NCI-H2227 (cell line): ENCODE results near the gene PTBP1.

Experiments used
- DNase-seq: peaks from one replicate; lab custom pipeline; 2025; ENCODE audit not compliant: unreplicated experiment; lab: John Stamatoyannopoulos, UW

The PTBP1 gene

GRCh38 chr19:796692-797527, at the start of gene PTBP1:
Gene PTBP1, plus strand, starts transcription at chr19:797452. Its CDS starts 46 bp downstream, at chr19:797498.
- peak; percentile 99 for DNase-seq

- DNase-seq = no peak
Observed at GRCh38 chr19:748274-748598, 49.0 kb upstream of the PTBP1 start.

- no peak for DNase-seq
Observed at GRCh38 chr19:749811-750210, 47.4 kb upstream of the PTBP1 start.

GRCh38 chr19:750640-751423, 46.4 kb upstream of the PTBP1 start, which contains the start of gene MISP:
Gene MISP, plus strand, starts transcription at chr19:751112. Its CDS starts 5,835 bp downstream, at chr19:756947.
- no peak for DNase-seq

- no peak for DNase-seq
Observed at GRCh38 chr19:751501-752341, 45.5 kb upstream of the PTBP1 start.

GRCh38 chr19:752652-753517, 44.4 kb upstream of the PTBP1 start:
- DNase-seq = no peak

- no peak for DNase-seq
Observed at GRCh38 chr19:754530-754929, 42.7 kb upstream of the PTBP1 start.

GRCh38 chr19:755063-755462, 42.2 kb upstream of the PTBP1 start:
- no peak for DNase-seq

GRCh38 chr19:756236-756635, 41.0 kb upstream of the PTBP1 start:
- DNase-seq = no peak

- DNase-seq = no peak
Observed at GRCh38 chr19:756821-757688, 40.2 kb upstream of the PTBP1 start.

DNA sequence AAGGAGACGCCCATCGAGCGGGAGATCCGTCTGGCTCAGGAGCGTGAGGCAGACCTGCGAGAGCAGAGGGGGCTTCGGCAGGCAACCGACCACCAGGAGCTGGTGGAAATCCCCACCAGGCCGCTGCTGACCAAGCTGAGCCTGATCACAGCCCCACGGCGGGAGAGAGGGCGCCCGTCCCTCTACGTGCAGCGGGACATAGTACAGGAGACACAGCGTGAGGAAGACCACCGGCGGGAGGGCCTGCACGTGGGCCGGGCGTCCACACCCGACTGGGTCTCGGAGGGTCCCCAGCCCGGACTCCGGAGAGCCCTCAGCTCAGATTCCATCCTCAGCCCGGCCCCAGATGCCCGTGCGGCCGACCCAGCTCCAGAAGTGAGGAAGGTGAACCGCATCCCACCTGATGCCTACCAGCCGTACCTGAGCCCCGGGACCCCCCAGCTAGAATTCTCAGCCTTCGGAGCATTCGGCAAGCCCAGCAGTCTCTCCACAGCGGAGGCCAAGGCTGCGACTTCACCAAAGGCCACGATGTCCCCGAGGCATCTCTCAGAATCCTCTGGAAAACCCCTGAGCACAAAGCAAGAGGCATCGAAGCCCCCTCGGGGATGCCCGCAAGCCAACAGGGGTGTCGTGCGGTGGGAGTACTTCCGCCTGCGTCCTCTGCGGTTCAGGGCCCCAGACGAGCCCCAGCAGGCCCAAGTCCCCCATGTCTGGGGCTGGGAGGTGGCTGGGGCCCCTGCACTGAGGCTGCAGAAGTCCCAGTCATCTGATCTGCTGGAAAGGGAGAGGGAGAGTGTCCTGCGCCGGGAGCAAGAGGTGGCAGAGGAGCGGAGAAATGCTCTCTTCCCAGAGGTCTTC, 39.2 kb upstream of the PTBP1 start:
- DNase-seq = no peak

DNA sequence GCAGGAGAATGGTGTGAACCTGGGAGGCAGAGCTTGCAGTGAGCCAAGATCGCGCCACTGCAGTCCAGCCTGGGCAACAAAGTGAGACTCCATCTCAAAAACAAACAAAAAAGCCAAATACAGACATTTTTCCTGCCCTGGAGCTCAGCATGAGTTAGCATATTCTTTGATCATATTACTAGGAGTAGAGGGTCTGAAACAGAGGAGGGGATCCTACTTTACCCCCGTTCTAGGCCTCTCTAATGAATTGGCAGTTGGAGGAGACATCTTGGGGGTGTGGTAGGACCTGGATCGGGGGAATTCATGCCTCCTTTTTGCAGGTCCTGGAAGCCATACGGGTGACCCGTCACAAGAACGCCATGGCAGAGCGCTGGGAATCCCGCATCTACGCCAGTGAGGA, 34.1 kb upstream of the PTBP1 start:
- DNase-seq = no peak

GRCh38 chr19:763869-764268, 33.4 kb upstream of the PTBP1 start:
- no peak for DNase-seq

DNA sequence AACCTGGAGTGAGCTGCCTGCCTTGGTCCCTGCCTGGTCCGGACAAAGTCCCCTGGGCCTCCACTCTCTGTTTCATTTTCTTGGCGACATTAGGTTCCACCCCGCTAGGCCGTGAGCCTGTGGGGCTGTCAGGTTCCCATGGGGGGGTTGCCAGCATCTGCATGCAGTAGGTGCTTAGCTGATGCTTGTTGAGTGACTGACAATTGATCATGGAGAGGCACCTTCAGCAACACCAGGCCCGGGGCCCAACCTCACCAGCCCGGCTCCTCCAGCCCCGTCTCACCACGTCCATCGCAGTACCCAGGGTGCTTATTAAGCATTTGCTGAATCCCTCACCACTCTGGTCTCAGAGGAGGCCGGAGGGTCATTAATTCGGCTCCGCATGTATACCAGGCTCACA, 33.0 kb upstream of the PTBP1 start:
- DNase-seq = no peak

- DNase-seq = no peak
Observed at GRCh38 chr19:765179-765738, 32.0 kb upstream of the PTBP1 start.

DNA sequence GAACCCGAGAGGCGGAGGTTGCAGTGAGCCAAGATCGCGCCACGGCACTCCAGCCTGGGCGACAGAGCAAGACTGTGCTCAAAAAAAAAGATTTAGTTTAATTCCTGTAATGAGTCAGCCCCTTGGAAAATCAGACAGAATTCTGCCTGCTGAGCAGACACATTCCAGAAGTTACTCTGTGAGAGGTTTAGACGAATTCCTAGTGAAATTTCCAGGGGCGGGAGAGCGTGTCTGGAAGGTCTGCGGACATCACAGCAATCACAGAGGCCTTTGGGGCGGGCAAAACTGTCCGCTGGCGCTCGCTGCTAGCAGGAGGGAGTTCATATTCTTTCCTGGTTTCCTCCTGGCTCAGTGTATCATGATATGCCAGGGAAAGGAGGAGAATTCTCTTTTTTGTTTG, 28.8 kb upstream of the PTBP1 start:
- no peak for DNase-seq

DNA sequence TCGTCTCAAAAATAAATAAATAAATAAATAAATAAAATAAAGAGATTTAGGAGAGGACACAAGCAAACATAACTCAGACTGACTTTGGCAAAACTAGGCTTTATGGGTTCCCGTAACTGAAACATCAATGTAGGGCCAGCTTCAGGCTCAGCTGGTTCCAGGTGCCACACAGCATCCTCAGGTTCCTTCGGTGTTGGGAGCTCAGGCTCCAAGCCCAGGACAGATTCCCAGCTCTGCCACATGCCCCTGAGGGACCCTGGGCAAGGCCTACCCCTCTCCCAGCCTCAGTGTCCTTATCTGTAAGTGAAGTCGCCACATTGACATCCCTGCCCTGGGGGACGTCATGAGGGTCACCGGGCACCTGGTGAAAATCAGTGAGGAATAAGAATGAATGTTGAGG, 27.6 kb upstream of the PTBP1 start:
- no peak for DNase-seq

DNA sequence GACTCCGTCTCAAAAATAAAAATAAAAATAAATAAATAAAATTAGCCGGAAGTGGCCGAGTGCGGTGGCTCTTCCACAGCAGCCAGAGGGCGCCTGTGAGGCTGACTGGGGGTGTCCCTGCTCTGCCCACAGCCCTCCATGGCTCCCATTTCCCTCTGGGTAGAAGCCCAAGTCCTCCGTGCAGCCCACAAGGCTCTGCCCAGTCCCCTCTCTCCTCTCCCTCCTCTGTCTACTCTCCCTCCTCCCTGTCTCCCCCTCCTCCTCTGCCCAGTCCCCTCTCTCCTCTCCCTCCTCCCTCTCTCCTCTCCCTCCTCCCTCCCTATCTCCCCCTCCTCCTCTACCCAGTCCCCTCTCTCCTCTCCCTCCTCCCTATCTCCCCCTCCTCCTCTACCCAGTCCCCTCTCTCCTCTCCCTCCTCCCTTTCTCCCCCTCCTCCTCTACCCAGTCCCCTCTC, 25.9 kb upstream of the PTBP1 start:
- DNase-seq = peak; percentile 63
